ENCODE data around the gene IL7R. TPM values are rescaled to one million over a fixed set of nuclear protein-coding genes. Genes with fewer than 3 reads are reported as not detected.

IL7R gene
- total and polyA plus RNA-seq, 10 of the 15 experiments (the other 5 are each of a cell fraction or from before 2014, with no cell fraction given), result 0.40 to 21.1 (median 0.85) TPM

DNA sequence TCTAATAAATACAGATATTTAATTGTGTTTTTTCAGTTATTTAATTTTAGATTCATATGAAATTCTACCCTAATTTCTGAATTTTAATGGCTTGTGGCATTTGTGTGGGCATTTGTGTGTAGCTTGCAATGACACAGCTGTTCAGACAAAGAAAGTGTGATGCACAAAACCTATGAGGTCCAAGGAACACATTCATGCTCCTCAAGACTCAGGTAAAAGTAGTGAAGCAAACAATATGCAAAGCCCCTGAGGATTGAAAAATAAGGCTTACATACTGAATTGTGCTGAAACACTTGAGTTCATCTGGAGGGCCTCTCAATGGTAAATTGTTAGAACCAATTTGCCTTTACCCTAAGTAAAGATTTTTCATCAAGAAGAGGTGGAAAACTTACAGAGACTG lies 28.1 kb downstream of the IL7R start:
- SMC1A ChIA-PET (ENCODE audit: uncharacterized antibody, unreplicated experiment), result interaction anchor here (0.8 to 1.8 kb wide), 12 partner anchors 9 to 90 kb away, joined by 3 to 10 read pairs (median 3); no protein-coding TSS in a partner anchor
- H3K4me3 ChIP-seq, result no peak overlapping the region
- BruUV-seq (replicated peaks), result no TSS peak
- peak; percentile 62 for ATAC-seq
- in situ Hi-C loops (cut with MboI) (no loop called here), intact Hi-C loops (cut with micrococcal nuclease; ENCODE audit: unreplicated experiment) (loop anchor here (2.0 kb wide), 1 partner anchor 22 kb away; no protein-coding TSS in a partner anchor)
- POLR2A ChIA-PET, result interaction anchor here (1.1 kb wide), 1 partner anchor 9 kb away, joined by 3 read pairs; no protein-coding TSS in a partner anchor
- TF ChIP-seq, protein P1, sequence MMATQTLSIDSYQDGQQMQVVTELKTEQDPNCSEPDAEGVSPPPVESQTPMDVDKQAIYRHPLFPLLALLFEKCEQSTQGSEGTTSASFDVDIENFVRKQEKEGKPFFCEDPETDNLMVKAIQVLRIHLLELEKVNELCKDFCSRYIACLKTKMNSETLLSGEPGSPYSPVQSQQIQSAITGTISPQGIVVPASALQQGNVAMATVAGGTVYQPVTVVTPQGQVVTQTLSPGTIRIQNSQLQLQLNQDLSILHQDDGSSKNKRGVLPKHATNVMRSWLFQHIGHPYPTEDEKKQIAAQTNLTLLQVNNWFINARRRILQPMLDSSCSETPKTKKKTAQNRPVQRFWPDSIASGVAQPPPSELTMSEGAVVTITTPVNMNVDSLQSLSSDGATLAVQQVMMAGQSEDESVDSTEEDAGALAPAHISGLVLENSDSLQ (IDR thresholded peaks at IDR 0.05), result no peak
- TF ChIP-seq NR2C2 (IDR thresholded peaks at IDR 0.05; ENCODE audit: borderline replicate concordance, control insufficient read depth, insufficient read length, low read depth), result no peak
- TF ChIP-seq ZNF622 (IDR thresholded peaks at IDR 0.05), result no peak
- TF ChIP-seq, protein P2, sequence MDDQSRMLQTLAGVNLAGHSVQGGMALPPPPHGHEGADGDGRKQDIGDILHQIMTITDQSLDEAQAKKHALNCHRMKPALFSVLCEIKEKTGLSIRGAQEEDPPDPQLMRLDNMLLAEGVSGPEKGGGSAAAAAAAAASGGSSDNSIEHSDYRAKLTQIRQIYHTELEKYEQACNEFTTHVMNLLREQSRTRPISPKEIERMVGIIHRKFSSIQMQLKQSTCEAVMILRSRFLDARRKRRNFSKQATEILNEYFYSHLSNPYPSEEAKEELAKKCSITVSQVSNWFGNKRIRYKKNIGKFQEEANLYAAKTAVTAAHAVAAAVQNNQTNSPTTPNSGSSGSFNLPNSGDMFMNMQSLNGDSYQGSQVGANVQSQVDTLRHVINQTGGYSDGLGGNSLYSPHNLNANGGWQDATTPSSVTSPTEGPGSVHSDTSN (IDR thresholded peaks at IDR 0.05; ENCODE audit: insufficient replicate concordance, low read depth, low read length), result no peak
- TF ChIP-seq EP300 (IDR thresholded peaks at IDR 0.05; ENCODE audit: borderline replicate concordance in 1 of 2, control insufficient read depth in 1 of 2, low read depth in 2 of 2, low read length in 2 of 2), result 0 out of 4 replicates have a peak, but pooled peaks of 1 of the 2 experiments have one; percentile 3
- peak overlapping the region; percentile 44; the same call in 1 of the 2 replicates for H3K4me2 ChIP-seq (ENCODE audit: control insufficient read depth, insufficient read depth)
- peaks cover 3% of the 10 kb centered on the region; the same call in 1 of the 2 replicates for H3K4me1 ChIP-seq (ENCODE audit: control insufficient read depth, insufficient read depth, low read length)
- RAD21 ChIA-PET (ENCODE audit: unreplicated experiment), result interaction anchor here (0.9 to 1.6 kb wide), 8 partner anchors 15 to 50 kb away, joined by 3 to 9 read pairs (median 4); no protein-coding TSS in a partner anchor
- no peaks in the 10 kb centered on the region for H3K36me3 ChIP-seq (ENCODE audit: control insufficient read depth in 2 of 2, insufficient read depth in 2 of 2, low read length in 1 of 2)
- H3K9ac ChIP-seq (ENCODE audit: control insufficient read depth, insufficient read depth, low read length), result no peak overlapping the region
- no peak overlapping the region for H2AFZ ChIP-seq (ENCODE audit: control insufficient read depth, low read depth, low read length)
- FAIRE-seq, result no peak
- H3K79me2 ChIP-seq (ENCODE audit: control insufficient read depth, insufficient read depth, low read length), result no peaks in the 10 kb centered on the region
- no peaks in the 10 kb centered on the region; the same call in 2 of the 3 replicates for H3K9me3 ChIP-seq (replicated peaks; ENCODE audit: control insufficient read depth, insufficient read depth, low read length)
- H3K27me3 ChIP-seq (replicated peaks in 1 of 2; ENCODE audit: control insufficient read depth in 2 of 2, insufficient read depth in 2 of 2, low read length in 1 of 2), result no peaks in the 10 kb centered on the region
- H4K20me1 ChIP-seq (ENCODE audit: control insufficient read depth, insufficient read depth), result no peaks in the 10 kb centered on the region
- H3K27ac ChIP-seq (ENCODE audit: control insufficient read depth, insufficient read depth), result no peak overlapping the region
- CTCF ChIA-PET, result interaction anchor here (1.0 to 1.5 kb wide), 2 partner anchors 9 to 31 kb away, joined by 3 to 5 read pairs; no protein-coding TSS in a partner anchor
- no peak for DNase-seq (ENCODE audit: low read depth, low spot score)

All from GM12878 (cell line).